ENCODE measurements around the gene C6orf47. TPM values are rescaled to one million over a fixed set of nuclear protein-coding genes. Genes with fewer than 3 reads are reported as not detected.

C6orf47 gene
- total RNA-seq, 1 experiment from 2014 or later, result 22.4 TPM

GRCh38 chr6:31706599-31706998 lies 46.0 kb upstream of the C6orf47 start, which contains the start of gene LY6G6F:
Gene LY6G6F (plus strand): TSS chr6:31706866. CDS start chr6:31706907, 41 bp downstream.
- Histone ChIP-seq H3K27ac (ENCODE audit: low read length) (no peak within 1 kb of the TSS), H3K4me1 (ENCODE audit: control insufficient read depth, insufficient read depth, low read length) (peaks cover 7% of the 10 kb centered on the region), H3K27me3 (ENCODE audit: control insufficient read depth, insufficient read depth, low read length) (no peaks in the 10 kb centered on the region), H3K4me3 (ENCODE audit: low read depth in 2 of 2, low read length in 2 of 2) (no peak within 1 kb of the TSS), H3K9me3 (ENCODE audit: control insufficient read depth, insufficient read depth, low read depth, low read length) (no peaks in the 10 kb centered on the region), H3K36me3 (ENCODE audit: control insufficient read depth, insufficient read depth, low read length) (peaks cover 2% of the 10 kb centered on the region; the same call in 1 of the 2 replicates)
- POLR2A ChIA-PET, result interaction anchor here (0.6 kb wide), 1 partner anchor 11 kb away, joined by 9 read pairs; no protein-coding TSS in a partner anchor
- intact Hi-C loops (cut with micrococcal nuclease; ENCODE audit: unreplicated experiment), result no loop called here
- CTCF ChIA-PET, result no interaction called here
- no TSS peak for BruUV-seq (replicated peaks)
- in situ Hi-C loops (cut with HindIII; ENCODE audit: low pct_unique_long_range_greater_than_20kb, low sequenced_read_pairs), result no loop called here
- no peak for ATAC-seq
- TF ChIP-seq CTCF (IDR thresholded peaks at IDR 0.05) (no peak), REST (IDR thresholded peaks at IDR 0.05; ENCODE audit: insufficient read depth in 1 of 2, low read depth in 2 of 2, low read length in 1 of 2) (no peak), POLR2AphosphoS5 (IDR thresholded peaks at IDR 0.05; ENCODE audit: low read depth, low read length) (no peak), SIN3A (IDR thresholded peaks at IDR 0.05; ENCODE audit: borderline replicate concordance, insufficient read depth, low read depth, low read length) (no peak), TCF7L2 (IDR thresholded peaks at IDR 0.05; ENCODE audit: low read depth, low read length) (no peak)
- no peak for DNase-seq (ENCODE audit: low read depth, low spot score)

GRCh38 chr6:31705931-31706330 lies 45.4 kb upstream of the C6orf47 start:
- BruUV-seq (replicated peaks), result no TSS peak
- ATAC-seq, result no peak
- ChIA-PET POLR2A (no interaction called here), CTCF (no interaction called here)
- TF ChIP-seq REST (IDR thresholded peaks at IDR 0.05; ENCODE audit: insufficient read depth in 1 of 2, low read depth in 2 of 2, low read length in 1 of 2) (no peak), POLR2AphosphoS5 (IDR thresholded peaks at IDR 0.05; ENCODE audit: low read depth, low read length) (no peak), TCF7L2 (IDR thresholded peaks at IDR 0.05; ENCODE audit: low read depth, low read length) (no peak), SIN3A (IDR thresholded peaks at IDR 0.05; ENCODE audit: borderline replicate concordance, insufficient read depth, low read depth, low read length) (no peak), CTCF (IDR thresholded peaks at IDR 0.05) (no peak)
- peaks cover 2% of the 10 kb centered on the region; the same call in 1 of the 2 replicates for H3K36me3 ChIP-seq (ENCODE audit: control insufficient read depth, insufficient read depth, low read length)
- H3K27me3 ChIP-seq (ENCODE audit: control insufficient read depth, insufficient read depth, low read length), result no peaks in the 10 kb centered on the region
- DNase-seq (ENCODE audit: low read depth, low spot score), result no peak
- H3K4me3 ChIP-seq (ENCODE audit: low read depth in 2 of 2, low read length in 2 of 2), result no peak overlapping the region
- intact Hi-C loops (cut with micrococcal nuclease; ENCODE audit: unreplicated experiment), result no loop called here
- H3K4me1 ChIP-seq (ENCODE audit: control insufficient read depth, insufficient read depth, low read length), result peaks cover 7% of the 10 kb centered on the region
- in situ Hi-C loops (cut with HindIII; ENCODE audit: low pct_unique_long_range_greater_than_20kb, low sequenced_read_pairs), result no loop called here
- no peaks in the 10 kb centered on the region for H3K9me3 ChIP-seq (ENCODE audit: control insufficient read depth, insufficient read depth, low read depth, low read length)
- H3K27ac ChIP-seq (ENCODE audit: low read length), result no peak overlapping the region

All from Panc1 (cell line).